Measurements from ENCODE around the gene WNT5A.

The WNT5A gene

GRCh38 chr3:55452886-55453285, 34.2 kb downstream of the WNT5A start:
- DNase-seq (ENCODE audit: low read depth, low spot score): no peak

- no peak for DNase-seq (ENCODE audit: low read depth, low spot score)
Observed at GRCh38 chr3:55449527-55449926, 37.6 kb downstream of the WNT5A start.

GRCh38 chr3:55446850-55447249, 40.3 kb downstream of the WNT5A start:
- no peak for DNase-seq (ENCODE audit: low read depth, low spot score)

GRCh38 chr3:55445551-55445950, 41.6 kb downstream of the WNT5A start:
- DNase-seq (ENCODE audit: low read depth, low spot score): no peak

GRCh38 chr3:55443346-55443745, 43.8 kb downstream of the WNT5A start:
- no peak for DNase-seq (ENCODE audit: low read depth, low spot score)

- DNase-seq (ENCODE audit: low read depth, low spot score): no peak
Observed at GRCh38 chr3:55442861-55443260, 44.2 kb downstream of the WNT5A start.

- DNase-seq (ENCODE audit: low read depth, low spot score): no peak
Observed at GRCh38 chr3:55441499-55441898, 45.6 kb downstream of the WNT5A start.

- DNase-seq (ENCODE audit: low read depth, low spot score): peak; percentile 35
Observed at GRCh38 chr3:55440104-55440708, 46.9 kb downstream of the WNT5A start.

- no peak for DNase-seq (ENCODE audit: low read depth, low spot score)
Observed at GRCh38 chr3:55439657-55440056, 47.4 kb downstream of the WNT5A start.

- DNase-seq (ENCODE audit: low read depth, low spot score): no peak
Observed at GRCh38 chr3:55436644-55437043, 50.5 kb downstream of the WNT5A start.

- DNase-seq (ENCODE audit: low read depth, low spot score): no peak
Observed at GRCh38 chr3:55435491-55435890, 51.6 kb downstream of the WNT5A start.

GRCh38 chr3:55434789-55435188, 52.3 kb downstream of the WNT5A start:
- DNase-seq (ENCODE audit: low read depth, low spot score): peak; percentile 18

- no peak for DNase-seq (ENCODE audit: low read depth, low spot score)
Observed at GRCh38 chr3:55431041-55431440, 56.1 kb downstream of the WNT5A start.

GRCh38 chr3:55427739-55428138, 59.4 kb downstream of the WNT5A start:
- no peak for DNase-seq (ENCODE audit: low read depth, low spot score)

- DNase-seq (ENCODE audit: low read depth, low spot score): peak; percentile 68
Observed at GRCh38 chr3:55426486-55426885, 60.6 kb downstream of the WNT5A start.

GRCh38 chr3:55423782-55424181, 63.3 kb downstream of the WNT5A start:
- no peak for DNase-seq (ENCODE audit: low read depth, low spot score)

GRCh38 chr3:55417211-55417610, 69.9 kb downstream of the WNT5A start:
- DNase-seq (ENCODE audit: low read depth, low spot score): no peak

- peak; percentile 62 for DNase-seq (ENCODE audit: low read depth, low spot score)
Observed at GRCh38 chr3:55416331-55416821, 70.7 kb downstream of the WNT5A start.
